Transverse colon (tissue), 4 donors: ENCODE measurements around the gene RAPGEFL1. TPM values are rescaled to one million over a fixed set of nuclear protein-coding genes. Genes with fewer than 3 reads are reported as not detected.
A peak's percentile ranks its signal among the peaks of the same experiment; 100 is the strongest.

Experiments used
- DNase-seq: peaks from one replicate; pipeline ENCODE4 v3.0.0-alpha.2; 2019
- H3K27ac ChIP-seq, 4 donors: fragments of 200-600 bp; sonication (generic); 2 replicates each; pipeline ENCODE4 v1.5.1; 2016 to 2018; ENCODE audit warnings: inconsistent platforms in 4 of 4
- H3K27me3 ChIP-seq: fragments of 200-600 bp; sonication (generic); 2 replicates; pipeline ENCODE4 v1.5.1; 2017; ENCODE audit warnings: inconsistent platforms
- H3K36me3 ChIP-seq, 4 donors: fragments of 200-600 bp; sonication (generic); 2 replicates each; pipeline ENCODE4 v1.5.1; 2017 to 2019; ENCODE audit warnings: inconsistent platforms in 4 of 4
- H3K4me1 ChIP-seq, 4 donors: fragments of 200-600 bp; sonication (generic); 2 replicates each; pipeline ENCODE4 v1.5.1; 2017 to 2020; ENCODE audit warnings: inconsistent platforms in 4 of 4
- H3K4me3 ChIP-seq, 4 donors: fragments of 200-600 bp; sonication (generic); 1 replicate in 1 of 4; 2 replicates in 3 of 4; pipeline versions ENCODE4 v1.5.1 to v1.6.1; 2017 to 2019; ENCODE audit warnings: inconsistent platforms in 4 of 4
- H3K9me3 ChIP-seq, 2 donors: fragments of 200-600 bp; sonication (generic); 2 replicates each; pipeline ENCODE4 v1.5.1; 2017 to 2019; ENCODE audit warnings: inconsistent platforms in 2 of 2
- EP300 ChIP-seq: sonication (generic); formaldehyde crosslinking; IDR thresholded peaks from one replicate; pipeline ENCODE4 v1.6.1; 2017; ENCODE audit warnings: antibody characterized with exemption, low read depth
- POLR2A ChIP-seq: fragments of 450-650 bp; IDR thresholded peaks from one replicate; pipeline ENCODE4 v1.6.1; 2016; ENCODE audit warnings: antibody characterized with exemption, mild to moderate bottlenecking, moderate library complexity
- POLR2AphosphoS5 ChIP-seq, 3 donors: sonication (generic); formaldehyde crosslinking; IDR thresholded peaks; one replicate each; pipeline ENCODE4 v1.6.1; 2016; ENCODE audit warnings: antibody characterized with exemption in 3 of 3
- WGBS, 2 donors: methylation state at CpG; one replicate each; pipeline ENCODE4 v1.1.5; 2018; ENCODE audit warnings: low coverage in 1 of 2; 5-methylcytosine and 5-hydroxymethylcytosine counted together
- in situ Hi-C, 4 donors: fragments of 200-750 bp; cut with MboI; loops; one replicate each; pipeline versions ENCODE4 v1.15.0 to v1.15.1; 2017; ENCODE audit warnings: low sequenced_read_pairs in 3 of 4, low pct_ligation_motif_present in 1 of 4, low pct_unique_long_range_greater_than_20kb in 1 of 4
- intact Hi-C: fragments of 100-400 bp; cut with DNase I; formaldehyde crosslinking; loops from one replicate; pipeline ENCODE4 v1.15.1; 2023; ENCODE audit warnings: low total_unique reads
- total RNA-seq, 4 donors: library from RNA; depleted of rRNA; stranded (reverse); fragments of >200 nt; gene quantifications; one replicate each; pipeline ENCODE4 v1.1.0, GENCODE V29; 2016
- TF ChIP-seq, protein P1 (sequence below), 5 experiments: fragments of 200-600 bp in 3 of 5; fragments of 450-650 bp in 2 of 5; sonication (generic) in 3 of 5; IDR thresholded peaks; 1 replicate in 2 of 5; 2 replicates in 3 of 5; pipeline ENCODE4 v1.5.1; 2016 to 2017; ENCODE audit warnings: antibody characterized with exemption in 5 of 5, inconsistent platforms in 3 of 5, mild to moderate bottlenecking in 2 of 5, moderate library complexity in 1 of 5

RAPGEFL1 gene
- total RNA-seq, 4 donors from 2014 or later = 220 to 411 (median 308) TPM

GRCh38 chr17:40180694-40181093, 3.4 kb downstream of the RAPGEFL1 start:
- H3K27me3 ChIP-seq = no peaks in the 10 kb centered on the region
- H3K4me1 ChIP-seq = peaks cover 9 to 59% (median 38%) of the 10 kb centered on the region in 4 donors
- intact Hi-C loops (no loop called here), in situ Hi-C loops (loop anchor here in 1 of 4 donors (25.0 kb wide), 1 partner anchor 107 kb away; the partner anchor contains the start of gene CDC6)
- no peaks in the 10 kb centered on the region for H3K9me3 ChIP-seq
- H3K36me3 ChIP-seq = no peaks in the 10 kb centered on the region
- TF ChIP-seq POLR2AphosphoS5 (IDR thresholded peaks at IDR 0.05) (peak; percentile 90 to 97 (median 96)), EP300 (no peak), POLR2A (peak; percentile 94)
- WGBS, 2 donors = 28% methylated on average over 5 of the region's 5 CpGs; no CpG with 5 or more reads in 1 of the 2 donors
- H3K27ac ChIP-seq = peak overlapping the region; percentile 89 to 92 (median 91)
- peak overlapping the region in 2 of 4 donors; percentile 10 to 79 for H3K4me3 ChIP-seq
- DNase-seq = peak; percentile 93

- Histone ChIP-seq H3K27ac (peak overlapping the region; percentile 89 to 92 (median 91)), H3K4me3 (peak overlapping the region in 1 of 4 donors; percentile 5), H3K36me3 (no peaks in the 10 kb centered on the region), H3K4me1 (peaks cover 9 to 54% (median 35%) of the 10 kb centered on the region in 4 donors), H3K27me3 (no peaks in the 10 kb centered on the region), H3K9me3 (no peaks in the 10 kb centered on the region)
- 71% methylated on average over 8 of the region's 8 CpGs; no CpG with 5 or more reads in 1 of the 2 donors for WGBS, 2 donors
- intact Hi-C loops (no loop called here), in situ Hi-C loops (loop anchor here in 1 of 4 donors (25.0 kb wide), 1 partner anchor 106 kb away; the partner anchor contains the start of gene CDC6)
- no peak for TF ChIP-seq POLR2A
- TF ChIP-seq, protein P1, sequence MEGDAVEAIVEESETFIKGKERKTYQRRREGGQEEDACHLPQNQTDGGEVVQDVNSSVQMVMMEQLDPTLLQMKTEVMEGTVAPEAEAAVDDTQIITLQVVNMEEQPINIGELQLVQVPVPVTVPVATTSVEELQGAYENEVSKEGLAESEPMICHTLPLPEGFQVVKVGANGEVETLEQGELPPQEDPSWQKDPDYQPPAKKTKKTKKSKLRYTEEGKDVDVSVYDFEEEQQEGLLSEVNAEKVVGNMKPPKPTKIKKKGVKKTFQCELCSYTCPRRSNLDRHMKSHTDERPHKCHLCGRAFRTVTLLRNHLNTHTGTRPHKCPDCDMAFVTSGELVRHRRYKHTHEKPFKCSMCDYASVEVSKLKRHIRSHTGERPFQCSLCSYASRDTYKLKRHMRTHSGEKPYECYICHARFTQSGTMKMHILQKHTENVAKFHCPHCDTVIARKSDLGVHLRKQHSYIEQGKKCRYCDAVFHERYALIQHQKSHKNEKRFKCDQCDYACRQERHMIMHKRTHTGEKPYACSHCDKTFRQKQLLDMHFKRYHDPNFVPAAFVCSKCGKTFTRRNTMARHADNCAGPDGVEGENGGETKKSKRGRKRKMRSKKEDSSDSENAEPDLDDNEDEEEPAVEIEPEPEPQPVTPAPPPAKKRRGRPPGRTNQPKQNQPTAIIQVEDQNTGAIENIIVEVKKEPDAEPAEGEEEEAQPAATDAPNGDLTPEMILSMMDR (IDR thresholded peaks at IDR 0.05) = no peak
- TF ChIP-seq POLR2AphosphoS5 (IDR thresholded peaks at IDR 0.05) = no peak
- no peak for TF ChIP-seq EP300
- no peak for DNase-seq
These were observed 3.9 kb downstream of the RAPGEFL1 start for GRCh38 chr17:40181205-40181604.

GRCh38 chr17:40182606-40183005, 5.3 kb downstream of the RAPGEFL1 start:
- Histone ChIP-seq H3K27me3 (no peaks in the 10 kb centered on the region), H3K36me3 (no peaks in the 10 kb centered on the region), H3K27ac (peak overlapping the region in 2 of 4 donors; percentile 89 to 92), H3K9me3 (no peaks in the 10 kb centered on the region), H3K4me1 (peaks cover 4 to 45% (median 27%) of the 10 kb centered on the region in 4 donors), H3K4me3 (no peak overlapping the region)
- TF ChIP-seq POLR2AphosphoS5 (IDR thresholded peaks at IDR 0.05) = no peak
- TF ChIP-seq, protein P1 (IDR thresholded peaks at IDR 0.05) = no peak
- no peak for TF ChIP-seq EP300
- no peak for TF ChIP-seq POLR2A
- in situ Hi-C loops = loop anchor here in 1 of 4 donors (25.0 kb wide), 1 partner anchor 105 kb away; the partner anchor contains the start of gene CDC6
- intact Hi-C loops = no loop called here
- whole genome bisulfite sequencing, 2 donors = 85% methylated on average over 6 of the region's 6 CpGs; no CpG with 5 or more reads in 1 of the 2 donors
- DNase-seq = no peak

- no peak overlapping the region for H3K27ac ChIP-seq
- H3K4me1 ChIP-seq = peaks cover 0 to 25% (median 12%) of the 10 kb centered on the region in 4 donors
- no peak overlapping the region for H3K4me3 ChIP-seq
- no peaks in the 10 kb centered on the region for H3K36me3 ChIP-seq
- no peak for DNase-seq
- no peak for TF ChIP-seq EP300
- WGBS, 2 donors = 93 to 97% methylated on average over 3 of the region's 3 CpGs
- in situ Hi-C loops = loop anchor here in 1 of 4 donors (25.0 kb wide), 1 partner anchor 100 kb away; the partner anchor contains the start of gene CDC6
- no peaks in the 10 kb centered on the region for H3K9me3 ChIP-seq
- intact Hi-C loops = no loop called here
- no peaks in the 10 kb centered on the region for H3K27me3 ChIP-seq
These were observed 10.0 kb downstream of the RAPGEFL1 start for GRCh38 chr17:40187238-40187637.

DNA sequence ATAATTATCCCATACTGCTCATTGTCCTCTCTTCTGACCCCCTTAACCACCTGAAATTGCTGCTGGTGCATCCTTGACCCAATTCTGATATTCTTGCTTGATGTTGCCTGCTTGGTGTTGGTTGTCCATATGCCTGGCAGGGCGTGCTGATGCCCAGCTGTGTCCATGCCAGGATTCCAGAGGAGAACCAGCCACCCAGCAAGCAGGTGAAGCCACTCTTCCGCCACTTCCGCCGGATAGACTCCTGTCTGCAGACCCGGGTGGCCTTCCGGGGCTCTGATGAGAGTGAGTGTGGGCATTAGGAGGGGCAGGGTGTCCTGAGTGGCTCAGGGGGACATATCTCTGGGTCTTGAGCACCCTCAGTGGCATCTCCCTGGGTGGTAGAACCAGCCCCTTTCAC, 11.4 kb downstream of the RAPGEFL1 start:
- H3K36me3 ChIP-seq = no peaks in the 10 kb centered on the region
- H3K4me1 ChIP-seq = peaks cover 0 to 25% (median 12%) of the 10 kb centered on the region in 4 donors
- no peak overlapping the region for H3K27ac ChIP-seq
- no peaks in the 10 kb centered on the region for H3K27me3 ChIP-seq
- H3K9me3 ChIP-seq = no peaks in the 10 kb centered on the region
- no peak for TF ChIP-seq POLR2A
- DNase-seq = no peak
- no peak overlapping the region for H3K4me3 ChIP-seq
- in situ Hi-C loops (loop anchor here in 1 of 4 donors (25.0 kb wide), 1 partner anchor 99 kb away; the partner anchor contains the start of gene CDC6), intact Hi-C loops (no loop called here)
- 87% methylated on average over 6 of the region's 6 CpGs; no CpG with 5 or more reads in 1 of the 2 donors for WGBS, 2 donors
